Measurements from ENCODE around the gene DGUOK.

GRCh38 chr2:73980566-73980965, 53.9 kb downstream of the DGUOK start:
- TF ChIP-seq CTCF (conservative IDR thresholded peaks at IDR 0.05 in 1 of 2, IDR thresholded peaks at IDR 0.05 in 1 of 2; ENCODE audit: extremely low read depth in 1 of 2, insufficient read depth in 1 of 2, low read depth in 1 of 2, low read length in 2 of 2) = no peak
- TF ChIP-seq EZH2 (IDR thresholded peaks at IDR 0.05; ENCODE audit: borderline replicate concordance, low read length) = no peak

Measured in mammary epithelial cell (primary cell).